AG04450 (cell line): Measurements from ENCODE around the gene KRT71. TPM values are rescaled to one million over a fixed set of nuclear protein-coding genes. Genes with fewer than 3 reads are reported as not detected.

Experiments used
- CTCF ChIA-PET: fragments of 300-600, 350-600 bp; formaldehyde crosslinking; extraction: SDS; loops from one replicate; lab custom pipeline; 2022; ENCODE audit warnings: antibody characterized with exemption, inconsistent platforms; lab: Charles Lee
- POLR2A ChIA-PET: fragments of 350-600 bp; formaldehyde crosslinking; extraction: SDS; loops from one replicate; lab custom pipeline; 2021; ENCODE audit warnings: antibody characterized with exemption, inconsistent platforms; lab: Yijun Ruan, JAX
- DNase-seq: peaks from one replicate; pipeline ENCODE4 v3.0.0-alpha.2; 2011; ENCODE audit warnings: low read depth, low spot score
- H3K27ac ChIP-seq: one replicate; pipeline ENCODE4 v1.5.1; 2012; ENCODE audit warnings: low read depth, low read length, control low read depth
- H3K27me3 ChIP-seq: one replicate; pipeline ENCODE4 v1.6.0; 2012; ENCODE audit warnings: low read length; ENCODE audit not compliant: control insufficient read depth, insufficient read depth
- H3K4me3 ChIP-seq: 2 replicates; pipeline ENCODE4 v1.5.1; 2011; ENCODE audit warnings: mild to moderate bottlenecking, low read depth, low read length, control low read depth
- H3K9me3 ChIP-seq: 2 replicates; pipeline ENCODE4 v1.5.1; 2012; ENCODE audit warnings: low read length; ENCODE audit not compliant: control insufficient read depth, insufficient read depth
- polyA plus RNA-seq: library from polyadenylated mRNA; depleted of rRNA; stranded (reverse); fragments of >200 nt; gene quantifications from 2 replicates; pipeline ENCODE4 v1.2.3, GENCODE V29; 2011
- TF ChIP-seq, protein P1 (sequence below): IDR thresholded peaks from 2 replicates; pipeline ENCODE4 v1.5.1; 2011; ENCODE audit warnings: low read depth, low read length, control low read depth, inconsistent platforms

Gene KRT71
- polyA plus RNA-seq, 1 experiment, result not detected

GRCh38 chr12:52564582-52564981 is 11.6 kb upstream of the KRT71 start:
- no peak overlapping the region for H3K4me3 ChIP-seq
- H3K27ac ChIP-seq, result no peak overlapping the region
- no peak for DNase-seq
- CTCF ChIA-PET, result interaction anchor here (0.9 kb wide), 1 partner anchor 321 kb away, joined by 3 read pairs; no protein-coding TSS in a partner anchor
- POLR2A ChIA-PET, result no interaction called here
- H3K27me3 ChIP-seq, result peaks cover 25% of the 10 kb centered on the region
- TF ChIP-seq, protein P1, sequence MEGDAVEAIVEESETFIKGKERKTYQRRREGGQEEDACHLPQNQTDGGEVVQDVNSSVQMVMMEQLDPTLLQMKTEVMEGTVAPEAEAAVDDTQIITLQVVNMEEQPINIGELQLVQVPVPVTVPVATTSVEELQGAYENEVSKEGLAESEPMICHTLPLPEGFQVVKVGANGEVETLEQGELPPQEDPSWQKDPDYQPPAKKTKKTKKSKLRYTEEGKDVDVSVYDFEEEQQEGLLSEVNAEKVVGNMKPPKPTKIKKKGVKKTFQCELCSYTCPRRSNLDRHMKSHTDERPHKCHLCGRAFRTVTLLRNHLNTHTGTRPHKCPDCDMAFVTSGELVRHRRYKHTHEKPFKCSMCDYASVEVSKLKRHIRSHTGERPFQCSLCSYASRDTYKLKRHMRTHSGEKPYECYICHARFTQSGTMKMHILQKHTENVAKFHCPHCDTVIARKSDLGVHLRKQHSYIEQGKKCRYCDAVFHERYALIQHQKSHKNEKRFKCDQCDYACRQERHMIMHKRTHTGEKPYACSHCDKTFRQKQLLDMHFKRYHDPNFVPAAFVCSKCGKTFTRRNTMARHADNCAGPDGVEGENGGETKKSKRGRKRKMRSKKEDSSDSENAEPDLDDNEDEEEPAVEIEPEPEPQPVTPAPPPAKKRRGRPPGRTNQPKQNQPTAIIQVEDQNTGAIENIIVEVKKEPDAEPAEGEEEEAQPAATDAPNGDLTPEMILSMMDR, result no peak
- no peaks in the 10 kb centered on the region for H3K9me3 ChIP-seq

DNA sequence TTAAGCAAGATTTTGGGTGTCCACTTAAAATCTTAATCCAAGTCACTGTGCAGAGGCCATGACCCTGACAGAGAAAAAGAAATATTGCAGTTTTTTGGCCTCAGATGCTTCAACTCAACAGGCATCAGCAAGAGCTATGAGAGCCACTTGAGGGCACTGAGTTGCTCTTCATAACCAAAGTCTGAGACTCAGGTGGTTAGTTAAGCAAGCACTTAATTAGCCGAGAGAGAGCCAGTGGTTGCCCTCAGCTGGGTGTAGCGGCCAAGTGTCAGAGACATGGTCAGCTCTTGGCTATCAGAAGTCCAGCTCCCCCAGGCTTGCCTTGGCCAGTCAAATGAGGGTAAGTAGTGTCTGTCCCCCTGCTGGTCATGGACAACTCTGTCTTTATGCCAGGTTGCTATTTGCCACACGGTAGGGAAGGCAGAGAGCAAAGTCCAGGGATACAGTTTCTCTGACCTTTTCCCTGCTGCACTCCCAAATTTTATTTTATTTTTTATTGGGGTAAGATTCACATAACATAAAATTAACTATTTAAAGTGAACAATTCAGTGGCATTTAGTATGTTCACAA is 9.0 kb upstream of the KRT71 start:
- no peak overlapping the region for H3K27ac ChIP-seq
- H3K9me3 ChIP-seq, result no peaks in the 10 kb centered on the region
- TF ChIP-seq, protein P1, result no peak
- peaks cover 27% of the 10 kb centered on the region for H3K27me3 ChIP-seq
- ChIA-PET CTCF (no interaction called here), POLR2A (no interaction called here)
- DNase-seq, result no peak
- H3K4me3 ChIP-seq, result no peak overlapping the region

DNA sequence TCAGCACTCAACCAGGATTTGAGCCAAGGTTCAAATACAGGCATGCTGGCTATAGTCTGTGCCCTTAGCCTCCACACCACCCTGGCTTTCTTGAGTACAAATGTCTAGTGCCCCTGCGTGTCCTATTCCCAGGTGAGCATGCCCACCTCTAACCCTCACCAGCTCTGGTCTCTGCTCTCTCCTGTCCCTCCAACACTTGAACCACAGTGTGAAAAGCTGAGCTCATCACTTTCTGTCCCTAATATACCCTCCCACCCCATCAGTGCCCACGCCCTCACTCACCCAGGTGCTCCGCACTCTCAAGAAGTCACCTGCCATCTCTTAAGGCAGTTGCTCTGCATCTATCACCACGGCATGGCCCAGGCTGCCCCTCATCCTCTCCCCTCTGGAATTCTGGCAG is 7.0 kb upstream of the KRT71 start:
- TF ChIP-seq, protein P1, result no peak
- no peak overlapping the region for H3K27ac ChIP-seq
- H3K4me3 ChIP-seq, result no peak overlapping the region
- DNase-seq, result no peak
- ChIA-PET POLR2A (no interaction called here), CTCF (no interaction called here)
- peaks cover 28% of the 10 kb centered on the region for H3K27me3 ChIP-seq
- H3K9me3 ChIP-seq, result no peaks in the 10 kb centered on the region

DNA sequence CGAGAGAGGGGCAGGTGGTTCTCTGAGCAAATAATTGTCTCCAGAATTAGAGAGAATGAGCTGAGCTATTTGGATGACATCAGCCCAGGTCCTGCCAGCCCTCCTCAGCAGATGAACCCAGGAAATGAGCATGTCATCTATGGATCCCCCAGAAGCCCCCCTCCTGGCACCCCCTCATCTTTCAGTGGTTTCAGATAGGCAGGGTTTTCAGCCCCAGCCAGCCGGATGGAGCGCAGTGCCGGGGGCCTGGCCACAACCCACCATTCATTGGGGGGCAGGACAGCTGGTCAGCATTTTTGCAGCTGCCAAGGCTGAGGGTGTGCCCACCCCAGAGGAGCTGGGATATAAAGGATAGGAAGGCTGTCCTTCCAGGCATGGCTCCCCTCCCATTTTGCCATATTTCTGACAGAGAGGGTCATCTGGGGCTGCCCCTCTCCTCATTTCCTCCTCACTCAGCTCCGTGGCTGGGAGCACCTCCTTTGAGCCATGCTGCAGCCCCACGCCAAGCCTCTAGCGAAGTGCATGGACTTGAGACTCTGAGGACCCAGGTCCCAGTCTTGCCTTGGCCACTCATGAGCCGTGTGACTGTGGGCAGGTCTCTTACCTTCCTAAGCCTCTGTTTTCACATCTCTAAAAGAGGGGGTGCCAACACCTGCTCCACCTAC is 6.0 kb upstream of the KRT71 start:
- ChIA-PET CTCF (no interaction called here), POLR2A (no interaction called here)
- H3K9me3 ChIP-seq, result no peaks in the 10 kb centered on the region
- no peak overlapping the region for H3K4me3 ChIP-seq
- peaks cover 27% of the 10 kb centered on the region for H3K27me3 ChIP-seq
- no peak overlapping the region for H3K27ac ChIP-seq
- no peak for DNase-seq
- TF ChIP-seq, protein P1, result no peak

DNA sequence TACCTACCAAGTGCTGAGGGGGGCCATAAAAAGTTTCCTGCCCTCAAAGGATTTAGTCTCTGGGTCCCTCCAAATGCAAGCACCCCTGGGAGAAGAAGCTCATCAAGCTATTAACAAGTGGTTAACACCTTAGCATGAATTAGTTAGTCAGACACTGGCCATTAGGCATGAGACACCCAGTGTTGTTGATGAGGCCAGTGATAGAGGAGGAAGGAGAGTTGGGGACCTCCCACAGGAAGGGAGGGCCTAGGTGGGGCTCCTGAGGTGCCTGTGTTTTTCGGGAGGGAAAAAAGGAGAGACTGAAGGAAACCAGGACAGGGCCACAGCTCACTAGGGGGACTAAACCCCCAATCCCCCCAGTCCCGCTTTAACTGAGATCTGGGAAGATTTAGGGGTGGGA is 4.5 kb upstream of the KRT71 start:
- POLR2A ChIA-PET, result no interaction called here
- H3K27ac ChIP-seq, result no peak overlapping the region
- no peak overlapping the region for H3K4me3 ChIP-seq
- CTCF ChIA-PET, result no interaction called here
- DNase-seq, result no peak
- H3K27me3 ChIP-seq, result peaks cover 34% of the 10 kb centered on the region
- no peaks in the 10 kb centered on the region for H3K9me3 ChIP-seq
- TF ChIP-seq, protein P1, result no peak
